ENCODE results near the gene SLC25A17.
"Not testable (repeated sequence)": the region's sequence is repeated elsewhere in the genome, so short reads cannot be mapped to it uniquely, and the experiment has no call there.

Gene SLC25A17

DNA sequence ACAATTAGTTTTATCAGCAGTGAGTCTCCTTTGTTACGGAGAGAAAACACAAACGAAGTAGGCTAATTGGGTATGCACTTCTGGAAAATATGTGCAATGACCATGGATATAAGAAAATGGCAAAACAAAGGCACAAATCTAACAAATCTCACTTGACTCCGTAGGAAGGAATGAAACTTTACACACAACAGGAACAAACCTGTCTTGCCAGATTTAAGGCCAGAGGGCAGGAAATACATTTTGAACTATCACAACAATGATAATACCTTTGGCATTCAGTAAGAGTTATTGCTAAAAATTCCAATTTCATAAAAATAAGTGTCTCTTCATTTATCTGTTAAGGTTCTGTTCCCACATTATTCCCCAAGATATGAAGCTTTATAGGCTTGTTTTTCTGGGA lies 36.6 kb downstream of the SLC25A17 start:
- Histone ChIP-seq H3K27me3 (no peaks in the 10 kb centered on the region), H3K27ac (no peak overlapping the region), H3K4me1 (ENCODE audit: control insufficient read depth in 1 of 2, insufficient read depth in 1 of 2, low read depth in 1 of 2, low read length in 1 of 2) (no peaks in the 10 kb centered on the region), H3K36me3 (peaks cover 10% of the 10 kb centered on the region), H3K4me3 (ENCODE audit: low read depth in 1 of 2, low read length in 1 of 2) (no peak overlapping the region), H3K9me3 (no peaks in the 10 kb centered on the region)
- TF ChIP-seq, protein P1, sequence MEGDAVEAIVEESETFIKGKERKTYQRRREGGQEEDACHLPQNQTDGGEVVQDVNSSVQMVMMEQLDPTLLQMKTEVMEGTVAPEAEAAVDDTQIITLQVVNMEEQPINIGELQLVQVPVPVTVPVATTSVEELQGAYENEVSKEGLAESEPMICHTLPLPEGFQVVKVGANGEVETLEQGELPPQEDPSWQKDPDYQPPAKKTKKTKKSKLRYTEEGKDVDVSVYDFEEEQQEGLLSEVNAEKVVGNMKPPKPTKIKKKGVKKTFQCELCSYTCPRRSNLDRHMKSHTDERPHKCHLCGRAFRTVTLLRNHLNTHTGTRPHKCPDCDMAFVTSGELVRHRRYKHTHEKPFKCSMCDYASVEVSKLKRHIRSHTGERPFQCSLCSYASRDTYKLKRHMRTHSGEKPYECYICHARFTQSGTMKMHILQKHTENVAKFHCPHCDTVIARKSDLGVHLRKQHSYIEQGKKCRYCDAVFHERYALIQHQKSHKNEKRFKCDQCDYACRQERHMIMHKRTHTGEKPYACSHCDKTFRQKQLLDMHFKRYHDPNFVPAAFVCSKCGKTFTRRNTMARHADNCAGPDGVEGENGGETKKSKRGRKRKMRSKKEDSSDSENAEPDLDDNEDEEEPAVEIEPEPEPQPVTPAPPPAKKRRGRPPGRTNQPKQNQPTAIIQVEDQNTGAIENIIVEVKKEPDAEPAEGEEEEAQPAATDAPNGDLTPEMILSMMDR (IDR thresholded peaks at IDR 0.05) = no peak

DNA sequence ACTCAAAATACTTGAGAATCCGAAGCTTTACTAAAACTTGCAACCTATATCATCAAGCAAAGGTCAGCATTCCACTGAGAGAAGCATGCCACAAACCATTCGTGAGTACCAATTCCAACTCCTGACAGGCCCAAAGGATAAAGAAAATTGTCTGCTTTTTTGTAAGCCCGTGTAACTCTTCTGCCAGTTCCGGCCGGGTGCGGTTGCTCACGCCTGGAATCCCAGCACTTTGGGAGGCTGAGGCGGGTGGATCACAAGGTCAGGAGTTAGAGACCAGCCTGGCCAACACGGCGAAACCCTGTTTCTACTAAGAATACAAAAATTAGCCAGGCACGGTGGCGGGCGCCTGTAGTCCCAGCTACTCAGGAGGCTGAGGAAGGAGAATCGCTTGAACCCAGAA lies 37.4 kb downstream of the SLC25A17 start:
- H3K27ac ChIP-seq; H3K4me3 ChIP-seq (ENCODE audit: low read depth in 1 of 2, low read length in 1 of 2); H3K9me3 ChIP-seq; H3K27me3 ChIP-seq; H3K4me1 ChIP-seq (ENCODE audit: control insufficient read depth in 1 of 2, insufficient read depth in 1 of 2, low read depth in 1 of 2, low read length in 1 of 2): not testable (repeated sequence)
- H3K36me3 ChIP-seq = peaks cover 18% of the 10 kb centered on the region

DNA sequence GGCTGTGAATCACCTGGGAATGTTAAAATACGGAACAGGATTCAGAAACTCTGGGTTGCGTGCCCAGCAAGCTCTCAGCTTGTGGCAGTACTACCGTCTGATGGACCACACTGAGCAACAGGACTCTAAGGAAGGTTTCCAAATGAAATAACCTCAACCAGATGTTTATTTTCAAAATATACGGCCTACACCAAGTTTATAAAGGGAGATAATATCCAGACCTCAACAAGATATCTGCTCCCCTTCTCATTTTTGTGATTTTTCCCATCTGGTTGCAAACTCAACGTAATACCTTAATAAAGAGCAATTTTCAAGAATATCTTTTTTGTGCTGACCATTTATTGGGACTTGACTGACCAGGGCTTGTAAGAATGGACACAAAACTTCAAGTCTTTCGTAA lies 49.4 kb downstream of the SLC25A17 start:
- no peaks in the 10 kb centered on the region for H3K4me1 ChIP-seq (ENCODE audit: control insufficient read depth in 1 of 2, insufficient read depth in 1 of 2, low read depth in 1 of 2, low read length in 1 of 2)
- no peak overlapping the region for H3K4me3 ChIP-seq (ENCODE audit: low read depth in 1 of 2, low read length in 1 of 2)
- H3K27ac ChIP-seq = no peak overlapping the region
- H3K36me3 ChIP-seq = peaks cover 52% of the 10 kb centered on the region
- TF ChIP-seq, protein P1 (IDR thresholded peaks at IDR 0.05) = no peak
- no peaks in the 10 kb centered on the region for H3K27me3 ChIP-seq
- H3K9me3 ChIP-seq = no peaks in the 10 kb centered on the region

DNA sequence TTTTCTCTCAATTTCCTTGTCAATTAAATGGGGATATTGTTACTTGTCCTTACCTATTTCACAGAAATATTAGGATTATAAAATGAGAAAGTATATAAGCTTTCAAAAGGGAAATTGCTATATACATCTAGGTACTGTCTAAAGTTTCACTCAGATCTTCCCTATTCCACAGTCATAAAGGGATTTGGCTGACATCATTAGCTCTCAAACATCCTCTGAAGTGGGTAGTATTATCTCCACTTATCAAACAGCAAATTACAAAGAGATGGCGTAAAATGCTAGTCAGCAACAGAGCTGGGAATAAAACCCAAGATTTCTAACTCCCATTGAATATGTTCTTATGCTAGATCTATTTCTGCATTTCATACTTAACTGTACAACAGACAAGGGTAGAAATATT lies 50.9 kb downstream of the SLC25A17 start:
- no peaks in the 10 kb centered on the region for H3K4me1 ChIP-seq (ENCODE audit: control insufficient read depth in 1 of 2, insufficient read depth in 1 of 2, low read depth in 1 of 2, low read length in 1 of 2)
- H3K4me3 ChIP-seq (ENCODE audit: low read depth in 1 of 2, low read length in 1 of 2) = no peak overlapping the region
- TF ChIP-seq, protein P1 (IDR thresholded peaks at IDR 0.05) = no peak
- peaks cover 37% of the 10 kb centered on the region for H3K36me3 ChIP-seq
- H3K9me3 ChIP-seq = no peaks in the 10 kb centered on the region
- H3K27ac ChIP-seq = no peak overlapping the region
- no peaks in the 10 kb centered on the region for H3K27me3 ChIP-seq

DNA sequence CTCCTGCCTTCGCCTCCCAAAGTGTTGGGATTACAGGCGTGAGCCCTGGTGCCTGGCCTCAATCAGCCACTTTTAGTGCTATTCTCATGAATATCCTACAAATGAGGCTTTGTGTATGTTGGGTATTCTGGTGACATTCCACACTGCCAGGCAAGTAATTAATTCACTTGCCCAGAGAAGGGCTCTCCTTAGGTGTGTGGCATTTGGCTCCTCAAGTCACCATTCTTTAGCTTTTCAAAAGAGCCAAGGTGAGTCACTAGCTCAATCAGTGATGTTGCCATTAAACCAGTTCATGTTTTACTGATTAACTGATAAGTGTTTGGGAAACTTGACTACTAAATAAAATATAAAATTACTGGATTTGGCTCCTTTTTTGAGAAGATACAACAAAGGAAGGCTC lies 52.2 kb downstream of the SLC25A17 start:
- TF ChIP-seq, protein P1 (IDR thresholded peaks at IDR 0.05) = no peak

DNA sequence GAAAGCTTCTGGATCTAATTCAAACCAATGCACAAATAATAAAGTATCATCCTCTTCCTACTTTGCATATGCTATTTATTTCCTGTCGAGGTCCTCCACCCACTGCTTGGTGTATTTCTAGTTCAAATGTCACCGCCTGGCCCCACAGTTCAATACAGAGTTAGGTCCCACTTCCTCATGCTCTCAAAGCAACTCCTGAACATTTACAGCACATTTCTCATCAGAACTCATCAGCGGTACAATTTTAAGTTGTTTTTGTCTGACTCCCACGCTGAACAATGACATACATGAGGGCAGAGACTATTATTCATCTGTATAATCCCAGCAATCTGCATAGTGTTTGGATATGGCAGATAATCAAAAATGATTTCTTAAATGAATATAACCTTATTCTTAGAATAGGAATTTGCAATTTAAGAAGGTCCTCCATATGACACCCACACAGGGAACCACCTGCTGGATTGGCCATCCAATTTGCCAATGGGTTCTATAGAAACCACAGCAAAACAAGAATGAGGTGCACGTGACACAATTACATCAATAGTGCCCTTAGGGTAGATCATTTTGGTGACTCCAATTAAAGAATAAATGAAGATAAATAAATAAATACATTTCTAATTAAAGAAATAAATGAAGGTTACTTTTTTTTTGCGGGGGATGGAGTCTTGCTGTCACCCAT lies 54.2 kb downstream of the SLC25A17 start:
- Histone ChIP-seq H3K4me1 (ENCODE audit: control insufficient read depth in 1 of 2, insufficient read depth in 1 of 2, low read depth in 1 of 2, low read length in 1 of 2) (no peaks in the 10 kb centered on the region), H3K4me3 (ENCODE audit: low read depth in 1 of 2, low read length in 1 of 2) (no peak overlapping the region), H3K27ac (no peak overlapping the region)

More for the DNA sequence above, 52.2 kb downstream of the SLC25A17 start:
- Histone ChIP-seq H3K27ac (no peak overlapping the region), H3K4me1 (ENCODE audit: control insufficient read depth in 1 of 2, insufficient read depth in 1 of 2, low read depth in 1 of 2, low read length in 1 of 2) (no peaks in the 10 kb centered on the region), H3K36me3 (peaks cover 24% of the 10 kb centered on the region), H3K9me3 (no peaks in the 10 kb centered on the region), H3K27me3 (no peaks in the 10 kb centered on the region), H3K4me3 (ENCODE audit: low read depth in 1 of 2, low read length in 1 of 2) (no peak overlapping the region)

More for the DNA sequence above, 54.2 kb downstream of the SLC25A17 start:
- peaks cover 6% of the 10 kb centered on the region for H3K36me3 ChIP-seq
- H3K9me3 ChIP-seq = no peaks in the 10 kb centered on the region
- TF ChIP-seq, protein P1 (IDR thresholded peaks at IDR 0.05) = no peak
- no peaks in the 10 kb centered on the region for H3K27me3 ChIP-seq

All from neutrophil (primary cell).